NOMO-1 treated with DMSO at 0.1 percent for 48 hours (cell line): ENCODE data around the gene PRRX2.
A peak's percentile ranks its signal among the peaks of the same experiment; 100 is the strongest.
"Not testable (repeated sequence)": the region's sequence is repeated elsewhere in the genome, so short reads cannot be mapped to it uniquely, and the experiment has no call there.

Experiments
- DNase-seq: peaks from one replicate; lab custom pipeline; 2025; ENCODE audit not compliant: unreplicated experiment; lab: John Stamatoyannopoulos, UW

Gene PRRX2

DNA sequence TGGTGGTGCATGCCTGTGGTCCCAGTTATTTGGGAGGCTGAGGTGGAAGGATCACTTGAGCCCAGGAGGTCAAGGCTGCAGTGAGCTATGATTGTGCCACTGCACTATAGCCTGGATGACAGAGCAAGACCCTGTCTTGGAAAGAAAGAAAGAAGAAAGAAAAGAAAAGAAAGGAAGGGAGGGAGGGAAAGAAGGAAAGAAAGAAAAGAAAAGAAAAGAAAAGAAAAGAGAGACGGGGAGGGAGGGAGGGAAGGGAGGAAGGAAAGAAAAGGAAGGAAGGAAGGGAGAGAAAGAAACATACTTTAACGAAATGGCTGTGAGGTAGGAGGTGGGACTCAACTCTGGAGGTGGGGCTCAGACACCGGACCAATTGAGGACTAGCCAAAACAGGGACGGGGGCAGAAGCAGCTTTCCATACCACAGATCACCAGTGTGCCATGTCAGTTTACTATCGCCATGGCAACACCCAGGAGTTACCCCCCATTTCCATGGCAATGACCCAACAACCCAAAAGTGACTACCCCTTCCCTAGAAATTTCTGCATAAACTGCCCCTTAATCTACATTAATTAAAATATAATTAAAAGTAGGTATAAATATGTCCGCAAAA is 66.1 kb downstream of the PRRX2 start:
- DNase-seq, result no peak

DNA sequence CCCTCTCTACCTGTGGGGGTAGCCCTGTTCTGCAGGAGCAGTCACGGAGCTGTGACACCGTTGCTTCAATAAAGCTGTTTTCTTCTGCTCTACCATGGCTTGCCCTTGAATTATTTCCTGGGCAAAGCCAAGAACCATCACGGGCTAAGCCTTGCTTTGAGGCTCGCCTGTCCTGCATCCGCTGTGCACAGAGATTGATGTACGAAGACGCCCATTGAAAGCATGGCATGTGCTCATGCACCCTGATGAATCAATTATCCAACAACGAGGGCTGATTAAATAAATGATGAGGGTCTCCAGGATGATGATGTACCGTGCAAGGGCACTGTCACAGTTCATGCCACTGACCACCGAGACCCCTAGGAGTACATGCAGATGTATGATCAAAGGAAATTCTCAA is 66.7 kb downstream of the PRRX2 start:
- DNase-seq, result no peak

GRCh38 chr9:129732946-129733631 is 67.6 kb downstream of the PRRX2 start:
- DNase-seq, result no peak

DNA sequence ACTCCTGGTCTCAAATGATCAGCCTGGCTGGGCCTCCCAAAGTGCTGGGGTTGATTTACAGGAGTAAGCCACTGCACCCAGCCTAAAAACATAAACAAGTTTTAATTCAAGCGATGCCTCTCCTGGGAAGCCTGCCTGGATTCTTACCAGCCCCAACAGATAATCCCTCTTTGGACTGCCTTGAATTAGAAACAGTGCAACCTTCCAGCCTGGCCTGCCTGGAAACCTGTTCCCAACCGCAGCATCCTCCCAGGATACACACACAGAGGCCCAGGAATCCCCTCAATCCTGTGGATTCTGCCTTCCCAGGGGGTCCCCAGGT is 68.1 kb downstream of the PRRX2 start:
- DNase-seq, result no peak

GRCh38 chr9:129735546-129735945 is 70.1 kb downstream of the PRRX2 start:
- no peak for DNase-seq

GRCh38 chr9:129736334-129736733 is 70.9 kb downstream of the PRRX2 start:
- DNase-seq, result no peak

GRCh38 chr9:129737479-129738274 is 72.2 kb downstream of the PRRX2 start:
- peak; percentile 77 for DNase-seq

DNA sequence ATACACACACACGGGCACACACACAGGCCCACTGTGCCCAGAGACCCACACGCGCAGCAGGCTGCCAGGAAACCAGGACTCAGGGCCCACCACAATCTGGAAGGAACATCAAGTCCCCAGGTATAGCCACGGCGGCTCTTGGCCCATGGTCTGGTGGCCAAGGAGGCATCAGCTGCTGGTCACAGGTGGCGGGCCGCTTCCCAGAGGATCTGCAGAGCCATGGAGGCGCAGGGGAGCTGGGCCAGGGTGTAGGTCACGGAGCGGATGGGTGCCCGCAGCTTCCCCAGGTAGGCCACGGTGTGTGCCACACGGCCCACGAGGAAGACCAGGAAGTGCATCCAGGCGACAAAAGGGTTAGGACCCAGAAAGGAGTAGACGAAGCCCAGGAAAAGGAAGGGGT is 74.0 kb downstream of the PRRX2 start:
- no peak for DNase-seq

DNA sequence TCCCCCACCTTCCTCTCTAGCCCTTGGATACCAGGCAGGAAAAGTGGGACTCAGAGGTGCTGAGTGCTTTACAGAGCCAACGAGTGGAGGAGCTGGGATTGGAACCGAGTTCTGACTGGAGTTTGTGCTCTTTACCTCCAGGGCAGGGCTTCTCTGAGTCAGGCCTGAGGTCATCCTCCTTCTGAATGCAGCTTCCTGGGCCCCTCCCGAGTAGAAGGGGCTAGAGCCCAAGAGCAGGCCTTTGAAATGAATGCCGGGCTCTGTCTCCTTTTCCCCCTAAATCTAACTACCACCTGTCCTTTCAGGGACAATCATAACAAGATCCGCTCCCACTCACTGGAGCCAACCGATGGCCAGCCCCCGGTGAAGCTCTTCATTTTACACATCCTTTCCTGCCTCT is 74.7 kb downstream of the PRRX2 start:
- no peak for DNase-seq

- no peak for DNase-seq
These were observed 75.4 kb downstream of the PRRX2 start for GRCh38 chr9:129740666-129741464.

DNA sequence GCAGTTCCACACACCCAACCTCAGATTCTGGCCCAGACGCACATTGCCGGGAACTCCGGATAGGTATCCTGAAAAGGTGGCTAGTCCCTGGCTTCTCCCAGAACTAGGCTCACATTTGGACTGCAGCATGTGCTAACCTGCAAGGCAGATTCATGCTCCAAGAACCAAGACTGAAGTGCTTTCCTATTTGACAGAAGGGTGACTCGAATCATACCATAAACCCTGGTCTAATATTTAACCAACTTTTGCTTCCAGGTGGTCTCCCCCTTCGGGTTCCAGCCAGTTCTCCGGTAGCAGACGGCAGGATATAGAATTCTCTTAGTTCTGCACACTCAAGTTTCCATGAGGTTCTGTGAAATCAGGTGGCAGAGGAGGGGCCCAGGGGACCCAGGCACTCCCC is 79.8 kb downstream of the PRRX2 start:
- no peak for DNase-seq

GRCh38 chr9:129746092-129746777 is 80.8 kb downstream of the PRRX2 start:
- peak; percentile 11 for DNase-seq

DNA sequence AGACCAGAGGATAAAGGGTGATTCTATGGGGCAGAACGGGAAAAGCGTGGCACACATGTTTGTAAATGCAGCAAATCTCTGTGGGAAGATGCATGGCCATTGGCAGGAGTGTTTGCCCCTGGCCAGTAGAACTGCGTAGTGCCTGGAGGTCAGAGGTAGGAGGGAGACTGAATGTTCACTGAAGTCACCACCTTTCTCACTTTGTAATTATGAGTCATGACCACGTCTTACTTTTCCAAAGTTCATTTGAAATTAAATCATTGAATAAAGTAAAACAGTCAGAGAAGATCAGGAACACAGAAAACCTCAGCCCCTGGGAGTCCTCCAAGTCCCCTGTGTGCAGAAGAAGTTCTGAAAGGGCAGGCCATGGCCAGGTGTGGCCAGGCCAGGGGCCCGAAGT is 82.8 kb downstream of the PRRX2 start:
- no peak for DNase-seq

DNA sequence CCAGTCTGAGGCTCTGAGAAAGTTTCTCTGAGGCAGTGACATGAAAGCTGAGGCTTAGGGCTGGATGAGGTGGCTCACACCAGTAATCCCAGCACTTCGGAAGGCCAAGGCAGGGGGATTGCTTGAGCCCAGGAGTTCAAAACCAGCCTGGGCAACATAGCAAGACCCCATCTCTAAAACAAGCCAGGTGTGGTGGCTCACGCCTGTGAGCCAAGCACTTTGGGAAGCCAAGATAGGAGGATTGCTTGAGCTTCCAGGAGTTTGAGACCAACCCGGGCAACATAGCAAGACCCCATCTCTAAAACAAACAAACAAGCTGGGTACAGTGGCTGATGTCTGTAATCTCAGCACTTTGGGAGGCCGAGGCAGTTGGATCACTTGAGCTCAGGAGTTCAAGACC is 83.6 kb downstream of the PRRX2 start:
- not testable (repeated sequence) for DNase-seq

- no peak for DNase-seq
These were observed 84.1 kb downstream of the PRRX2 start for GRCh38 chr9:129749575-129749974.

DNA sequence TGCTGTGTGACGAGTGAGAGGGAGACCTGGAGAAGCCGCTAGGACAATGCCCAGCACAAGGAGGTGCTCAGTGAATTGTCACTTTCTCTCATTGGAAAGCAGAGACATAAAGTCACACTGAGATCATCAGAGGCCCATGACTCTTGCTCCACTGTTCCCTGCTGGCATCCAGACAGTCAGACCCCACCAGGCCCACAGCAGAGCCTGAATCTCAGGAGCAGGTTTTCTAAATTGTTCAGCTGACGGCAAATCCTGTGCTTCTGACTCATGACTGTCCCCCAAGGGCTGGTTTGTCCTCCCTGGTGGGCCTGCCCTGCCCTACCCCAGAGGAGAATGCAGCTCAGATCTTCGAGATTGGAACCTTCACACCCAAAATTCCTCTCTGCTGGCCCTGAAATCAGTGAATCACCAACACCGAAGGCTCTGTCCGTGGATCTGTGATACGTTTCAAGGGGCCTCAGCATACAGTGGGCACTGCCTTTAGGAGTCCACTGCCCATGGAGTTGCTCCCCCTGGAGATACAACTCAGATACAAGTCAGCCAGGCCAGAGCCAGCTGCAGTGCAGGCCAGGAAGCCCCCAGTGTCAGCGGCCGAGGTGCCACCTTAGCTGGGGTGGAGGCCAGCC is 84.7 kb downstream of the PRRX2 start:
- DNase-seq, result no peak

DNA sequence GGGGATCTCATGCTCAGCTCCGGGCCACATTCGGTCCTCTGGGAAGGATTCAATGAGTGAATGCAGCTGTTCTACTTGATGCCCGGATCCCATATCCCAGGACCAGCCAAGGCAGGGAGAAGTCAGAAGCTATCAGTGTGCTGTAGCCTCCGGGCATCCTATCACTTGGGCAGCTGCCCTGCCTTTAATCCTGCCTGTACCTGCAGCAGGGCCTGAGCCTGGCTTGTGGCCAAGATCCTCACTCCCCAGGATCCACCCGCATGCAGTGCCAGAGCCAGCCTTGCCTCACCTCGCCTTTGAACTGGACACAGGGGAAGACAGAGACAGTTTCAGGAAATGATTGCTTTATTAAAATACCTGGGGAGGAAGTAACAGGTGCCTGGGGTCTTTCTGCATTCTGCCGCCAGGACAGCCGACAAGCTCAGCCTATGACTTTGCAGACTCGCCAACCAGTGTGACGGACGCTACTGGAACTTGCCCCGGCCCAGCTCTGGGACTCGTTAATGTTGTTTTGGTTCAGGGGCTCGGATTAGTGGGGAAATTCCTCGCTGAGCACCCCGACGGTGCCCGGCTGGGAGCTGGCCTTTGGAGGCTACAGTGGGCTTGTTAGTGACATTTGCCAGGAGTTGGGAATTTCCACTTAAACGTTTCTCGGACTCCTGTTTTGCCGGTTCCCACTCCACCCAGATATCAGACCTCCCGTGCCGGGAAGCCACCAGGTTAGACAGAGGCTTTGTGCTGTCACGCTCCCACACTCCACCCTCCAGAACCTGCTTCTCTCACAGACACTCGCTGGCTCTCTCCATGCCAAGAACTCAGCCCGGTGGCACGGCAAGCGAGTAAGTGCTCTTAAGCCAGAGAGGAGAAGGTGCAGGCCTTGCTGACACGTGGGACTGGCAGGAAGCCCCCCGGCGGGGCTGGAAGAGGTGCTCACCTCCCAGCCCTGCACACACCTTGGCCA is 86.7 kb downstream of the PRRX2 start:
- no peak for DNase-seq

- DNase-seq, result peak; percentile 47
These were observed 87.7 kb downstream of the PRRX2 start, which contains the start of gene PTGES for GRCh38 chr9:129752900-129753729. TSS of gene PTGES (minus strand) at chr9:129753042. CDS start at chr9:129753012, 30 bp downstream.
